ENCODE data around the gene TIMMDC1.
"Not testable (repeated sequence)": the region's sequence is repeated elsewhere in the genome, so short reads cannot be mapped to it uniquely, and the experiment has no call there.

Gene TIMMDC1

GRCh38 chr3:119559441-119559963, 61.2 kb downstream of the TIMMDC1 start, which contains the start of gene CD80:
CD80 (minus strand) TSS chr3:119559614; CDS start chr3:119557728, 1,886 bp downstream.
- Mint-ChIP-seq H3K27ac (no peak within 1 kb of the TSS), H3K27me3 (no peaks in the 10 kb centered on the region), H3K4me1 (peaks cover 9% of the 10 kb centered on the region), H3K4me3 (no peak within 1 kb of the TSS), H3K36me3 (no peaks in the 10 kb centered on the region), H3K9me3 (no peaks in the 10 kb centered on the region)

- H3K27ac Mint-ChIP-seq, result no peak overlapping the region
- H3K36me3 Mint-ChIP-seq, result no peaks in the 10 kb centered on the region
- H3K4me3 Mint-ChIP-seq, result no peak overlapping the region
- H3K9me3 Mint-ChIP-seq, result no peaks in the 10 kb centered on the region
- H3K27me3 Mint-ChIP-seq, result no peaks in the 10 kb centered on the region
- H3K4me1 Mint-ChIP-seq, result peaks cover 9% of the 10 kb centered on the region
Observed at GRCh38 chr3:119560160-119560559, 61.8 kb downstream of the TIMMDC1 start.

DNA sequence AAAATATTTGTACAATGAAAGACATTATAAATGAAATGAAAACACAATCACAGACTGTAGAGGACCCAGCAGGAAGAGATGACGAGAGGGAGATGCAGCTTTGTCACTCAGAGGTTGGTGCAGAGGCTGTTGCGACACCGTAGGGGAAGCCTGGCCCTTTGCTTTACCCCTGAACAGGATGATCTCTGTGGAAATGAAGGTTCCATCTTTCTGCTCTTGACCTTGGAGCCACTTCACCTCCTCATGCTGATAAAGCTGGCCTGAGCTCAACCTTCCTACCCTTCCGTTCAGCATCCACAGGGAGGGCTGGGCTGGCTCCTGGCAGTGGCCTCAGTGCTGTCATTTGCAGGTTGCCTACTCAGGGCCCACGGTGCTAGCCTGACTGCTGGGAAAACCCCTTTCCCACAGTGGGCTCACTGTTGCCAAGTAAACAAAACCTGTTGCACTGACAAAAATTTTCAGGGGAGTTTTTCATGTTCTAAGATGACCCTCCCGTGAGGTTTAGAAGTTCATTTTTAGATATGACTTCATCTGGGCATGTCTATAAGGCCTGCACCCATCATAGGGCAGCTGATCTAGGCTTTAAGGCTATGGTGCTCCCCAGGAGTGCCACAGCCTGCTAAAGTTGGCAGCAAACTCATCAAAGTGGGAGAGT, 64.1 kb downstream of the TIMMDC1 start:
- Mint-ChIP-seq H3K4me3 (no peak overlapping the region), H3K9me3 (no peaks in the 10 kb centered on the region), H3K27me3 (no peaks in the 10 kb centered on the region), H3K4me1 (peaks cover 9% of the 10 kb centered on the region), H3K36me3 (no peaks in the 10 kb centered on the region), H3K27ac (no peak overlapping the region)

GRCh38 chr3:119563334-119563733, 65.0 kb downstream of the TIMMDC1 start:
- not testable (repeated sequence) for H3K27ac Mint-ChIP-seq, H3K4me1 Mint-ChIP-seq, H3K36me3 Mint-ChIP-seq, H3K4me3 Mint-ChIP-seq, H3K9me3 Mint-ChIP-seq, H3K27me3 Mint-ChIP-seq

DNA sequence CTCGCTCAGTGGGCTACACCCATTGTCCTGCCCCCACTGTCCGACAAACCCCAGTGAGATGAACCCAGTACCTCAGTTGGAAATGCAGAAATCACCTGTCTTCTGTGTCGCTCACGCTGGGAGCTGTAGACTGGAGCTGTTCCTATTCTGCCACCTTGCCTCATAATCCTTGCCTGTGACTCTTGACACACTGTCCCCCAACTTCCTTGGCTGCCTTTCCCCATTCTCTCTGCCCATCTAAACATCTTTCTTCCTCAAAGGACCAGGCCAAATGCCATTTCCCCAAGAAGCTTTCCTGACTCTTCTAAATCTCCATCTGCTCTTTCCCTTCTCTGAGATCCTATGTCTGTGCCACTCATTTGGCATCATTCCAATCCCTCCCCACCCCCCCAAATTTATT, 70.8 kb downstream of the TIMMDC1 start:
- Mint-ChIP-seq H3K4me1 (no peaks in the 10 kb centered on the region), H3K27ac (no peak overlapping the region), H3K9me3 (no peaks in the 10 kb centered on the region), H3K36me3 (no peaks in the 10 kb centered on the region), H3K27me3 (peaks cover 4% of the 10 kb centered on the region), H3K4me3 (no peak overlapping the region)

DNA sequence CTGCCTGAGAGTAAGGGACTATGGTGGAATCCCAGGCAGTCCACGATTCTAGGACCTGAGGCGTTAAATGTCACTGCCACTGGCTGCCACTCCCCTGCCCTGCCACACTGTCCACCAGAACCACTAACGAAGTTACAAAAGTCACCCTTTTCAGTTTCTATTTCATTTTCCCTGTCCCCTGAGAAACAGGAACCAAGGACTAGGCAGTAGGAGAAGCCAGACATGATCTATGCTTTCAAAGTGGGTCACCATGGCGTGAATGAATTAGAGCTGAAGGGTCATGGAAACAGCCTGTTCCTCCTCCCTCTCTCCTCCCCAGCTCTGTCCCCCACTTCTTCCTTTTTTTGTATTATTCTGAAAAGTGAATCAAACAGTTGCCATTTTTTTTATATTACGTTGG, 71.9 kb downstream of the TIMMDC1 start:
- Mint-ChIP-seq H3K27ac (no peak overlapping the region), H3K4me3 (no peak overlapping the region), H3K9me3 (no peaks in the 10 kb centered on the region), H3K4me1 (no peaks in the 10 kb centered on the region), H3K36me3 (no peaks in the 10 kb centered on the region), H3K27me3 (peaks cover 4% of the 10 kb centered on the region)

DNA sequence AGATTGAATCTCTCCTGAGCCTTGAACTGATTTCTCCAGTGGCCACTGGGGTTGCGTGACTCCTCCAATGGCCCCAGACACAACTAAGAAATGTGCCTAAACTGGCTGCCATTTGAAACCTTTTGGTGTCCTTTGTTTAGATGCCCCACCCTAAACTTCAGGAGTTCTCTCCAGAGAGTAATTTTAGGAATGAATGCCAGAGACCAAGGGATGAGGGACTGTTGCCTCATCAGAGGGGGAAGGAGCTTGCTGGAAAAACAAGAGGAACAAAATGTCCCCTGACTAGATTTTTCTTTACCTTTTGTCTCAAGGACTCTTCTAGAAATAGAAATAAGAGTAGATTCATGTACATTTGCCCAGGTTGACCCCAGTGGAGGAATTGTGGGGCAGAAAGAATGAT, 72.9 kb downstream of the TIMMDC1 start:
- H3K36me3 Mint-ChIP-seq, result no peaks in the 10 kb centered on the region
- peaks cover 4% of the 10 kb centered on the region for H3K27me3 Mint-ChIP-seq
- no peak overlapping the region for H3K27ac Mint-ChIP-seq
- no peaks in the 10 kb centered on the region for H3K4me1 Mint-ChIP-seq
- no peak overlapping the region for H3K4me3 Mint-ChIP-seq
- no peaks in the 10 kb centered on the region for H3K9me3 Mint-ChIP-seq

GRCh38 chr3:119571688-119572087, 73.3 kb downstream of the TIMMDC1 start:
- no peak overlapping the region for H3K27ac Mint-ChIP-seq
- no peaks in the 10 kb centered on the region for H3K4me1 Mint-ChIP-seq
- H3K36me3 Mint-ChIP-seq, result no peaks in the 10 kb centered on the region
- H3K27me3 Mint-ChIP-seq, result peaks cover 5% of the 10 kb centered on the region
- H3K4me3 Mint-ChIP-seq, result no peak overlapping the region
- H3K9me3 Mint-ChIP-seq, result no peaks in the 10 kb centered on the region
